Right renal pelvis (tissue), 4 donors: ENCODE data around the gene MYH7. TPM values are rescaled to one million over a fixed set of nuclear protein-coding genes. Genes with fewer than 3 reads are reported as not detected.
"Not testable (repeated sequence)": the region's sequence is repeated elsewhere in the genome, so short reads cannot be mapped to it uniquely, and the experiment has no call there.

Source experiments
- DNase-seq, 4 donors: peaks; one replicate each; pipeline ENCODE4 v3.0.0-alpha.2; 2013; ENCODE audit warnings: low read depth in 4 of 4, low spot score in 3 of 4, missing footprints in 1 of 4
- polyA plus RNA-seq, 4 donors: library from polyadenylated mRNA; unstranded; fragments of 120-200 nt; gene quantifications; one replicate each; pipeline ENCODE4 v1.2.1, GENCODE V29; 2013; ENCODE audit not compliant: insufficient read length in 4 of 4

The MYH7 gene
- polyA plus RNA-seq, 4 donors, result 0.19 to 0.32 (median 0.24) TPM

GRCh38 chr14:23431486-23431885 is 4.0 kb downstream of the MYH7 start:
- DNase-seq, result no peak

DNA sequence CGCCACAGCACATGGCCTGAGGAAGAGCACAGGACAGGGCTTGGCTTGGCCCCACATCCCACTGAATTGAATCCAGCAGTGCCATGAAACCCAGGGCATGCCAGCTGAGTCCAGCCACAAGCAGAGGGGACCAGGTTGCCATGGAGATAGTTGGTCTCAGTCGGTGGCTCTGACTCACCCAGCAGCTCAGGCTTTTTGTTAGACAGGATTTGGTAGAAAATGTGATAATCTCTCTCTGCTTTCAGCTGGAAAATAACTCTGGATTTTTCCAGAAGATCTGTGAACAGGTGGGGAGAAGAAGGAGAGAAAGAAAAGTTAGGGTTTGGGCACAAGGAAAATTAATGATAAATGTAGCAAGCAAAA is 4.8 kb downstream of the MYH7 start:
- peak in 1 of 4 donors; percentile 28 for DNase-seq

- no peak for DNase-seq
Observed at GRCh38 chr14:23430016-23430722, 5.3 kb downstream of the MYH7 start.

DNA sequence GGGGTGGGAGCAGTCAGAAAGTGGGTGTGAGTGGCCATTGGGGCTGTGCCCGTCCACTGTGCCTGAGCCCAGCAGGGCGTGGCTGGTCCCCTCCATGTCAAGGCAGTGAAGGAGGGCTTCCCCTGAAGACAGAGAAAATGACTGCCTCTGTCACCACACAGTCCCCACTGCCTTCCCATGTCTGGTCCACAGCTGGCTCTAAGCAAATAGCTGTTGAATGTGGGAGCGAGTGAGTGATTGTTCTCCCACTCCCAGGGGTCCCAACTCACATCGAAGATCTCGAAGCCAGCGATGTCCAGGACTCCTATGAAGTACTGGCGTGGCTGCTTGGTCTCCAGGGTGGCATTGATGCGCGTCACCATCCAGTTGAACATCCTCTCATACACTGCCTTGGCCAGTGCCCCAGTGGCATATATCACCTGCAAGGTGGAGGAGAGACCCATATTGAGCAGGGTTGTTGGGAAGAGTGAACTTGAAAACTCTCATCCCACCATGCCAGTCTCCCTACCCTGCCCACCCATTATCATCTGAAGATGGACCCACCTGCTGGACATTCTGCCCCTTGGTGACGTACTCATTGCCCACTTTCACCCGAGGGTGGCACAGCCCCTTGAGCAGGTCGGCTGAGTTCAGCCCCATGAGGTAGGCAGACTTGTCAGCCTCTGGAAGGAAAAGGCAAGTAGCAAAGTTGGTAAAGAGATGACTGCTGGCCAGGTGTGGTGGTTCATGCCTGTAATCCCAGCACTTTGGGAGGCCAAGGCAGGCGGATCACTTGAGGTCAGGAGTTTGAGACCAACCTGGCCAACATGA is 6.6 kb downstream of the MYH7 start:
- no peak for DNase-seq

DNA sequence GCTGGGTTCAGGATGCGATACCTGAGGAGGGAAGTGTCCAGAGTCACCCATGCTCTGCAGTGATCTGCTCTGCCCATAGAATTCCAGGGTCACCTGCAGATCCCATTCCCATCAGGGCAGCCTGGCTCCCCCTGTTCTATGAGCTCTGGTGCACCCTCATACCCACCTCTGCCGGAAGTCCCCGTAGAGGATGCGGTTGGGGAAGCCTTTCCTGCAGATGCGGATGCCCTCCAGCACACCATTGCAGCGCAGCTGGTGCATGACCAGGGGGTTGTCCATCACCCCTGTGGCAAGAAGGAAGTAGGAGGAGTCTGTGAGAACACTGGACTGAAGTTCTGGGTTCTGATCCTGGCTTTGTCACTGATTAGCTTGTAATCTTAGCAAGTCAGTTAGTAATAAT is 9.7 kb downstream of the MYH7 start:
- not testable (repeated sequence) for DNase-seq

GRCh38 chr14:23425169-23425568 is 10.3 kb downstream of the MYH7 start:
- DNase-seq, result no peak

- DNase-seq, result no peak
Observed at GRCh38 chr14:23423657-23424056, 11.8 kb downstream of the MYH7 start.

DNA sequence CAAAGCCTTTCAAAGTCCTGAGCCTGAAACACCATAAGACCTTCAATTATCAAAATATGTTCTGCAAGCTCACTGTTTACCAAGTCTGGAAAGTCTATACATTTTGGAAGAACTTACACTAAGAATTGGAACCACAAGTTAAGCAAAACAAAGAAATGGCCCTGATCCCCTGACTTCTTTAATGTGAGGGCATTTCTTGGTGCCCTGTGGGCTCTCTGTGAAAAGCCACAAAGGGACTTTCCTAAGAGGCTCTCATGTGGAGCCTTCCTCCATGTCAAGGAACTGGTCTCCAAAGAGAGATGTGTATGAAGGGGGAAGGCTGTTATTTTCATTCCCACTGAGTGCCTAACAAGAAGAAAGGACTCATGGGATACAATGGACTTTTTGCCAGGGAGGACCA is 13.9 kb downstream of the MYH7 start:
- no peak for DNase-seq

DNA sequence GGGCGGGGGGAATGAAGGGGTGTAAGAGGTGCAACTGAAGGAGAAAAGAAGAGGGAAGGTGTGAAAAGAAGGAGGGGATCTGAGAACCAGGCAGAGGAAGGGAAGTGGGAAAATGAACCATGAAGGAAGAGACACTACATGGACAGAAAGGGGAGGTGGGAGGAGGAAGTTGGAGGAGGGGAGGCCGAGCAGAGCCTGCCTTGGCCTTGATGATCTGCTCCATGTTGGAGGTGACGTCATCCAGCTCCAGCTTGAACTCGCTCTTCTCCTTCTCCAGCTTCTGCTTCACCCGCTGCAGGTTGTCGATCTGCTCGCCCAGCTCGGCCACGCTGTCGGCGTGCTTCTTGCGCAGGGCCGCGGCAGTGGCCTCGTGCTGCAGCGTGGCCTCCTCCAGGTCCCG is 15.8 kb downstream of the MYH7 start:
- not testable (repeated sequence) for DNase-seq

DNA sequence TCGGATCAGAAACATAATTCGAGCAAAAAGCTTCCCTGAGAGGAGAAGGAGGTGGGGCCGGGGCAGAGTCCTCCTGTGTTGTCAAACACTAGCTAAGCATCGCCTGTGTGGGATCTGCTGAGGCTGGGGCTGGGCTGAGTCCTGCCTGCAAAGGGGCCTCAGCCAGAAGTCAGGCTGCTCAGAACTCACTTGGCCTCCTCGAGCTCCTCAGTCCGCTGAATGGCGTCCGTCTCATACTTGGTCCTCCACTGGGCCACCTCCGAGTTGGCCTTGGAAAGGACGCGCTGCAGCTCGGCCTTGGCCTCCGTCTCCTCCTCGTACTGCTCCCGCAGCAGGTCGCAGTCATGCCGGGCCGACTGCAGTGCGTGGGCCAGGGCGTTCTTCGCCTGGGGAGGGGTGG is 17.4 kb downstream of the MYH7 start:
- no peak for DNase-seq

GRCh38 chr14:23417269-23417668 is 18.2 kb downstream of the MYH7 start:
- DNase-seq, result not testable (repeated sequence)

- DNase-seq, result no peak
Observed at GRCh38 chr14:23416801-23417200, 18.7 kb downstream of the MYH7 start.

- DNase-seq, result no peak
Observed at GRCh38 chr14:23415821-23416778, 19.4 kb downstream of the MYH7 start.

- no peak for DNase-seq
Observed at GRCh38 chr14:23414906-23415820, 20.3 kb downstream of the MYH7 start.

DNA sequence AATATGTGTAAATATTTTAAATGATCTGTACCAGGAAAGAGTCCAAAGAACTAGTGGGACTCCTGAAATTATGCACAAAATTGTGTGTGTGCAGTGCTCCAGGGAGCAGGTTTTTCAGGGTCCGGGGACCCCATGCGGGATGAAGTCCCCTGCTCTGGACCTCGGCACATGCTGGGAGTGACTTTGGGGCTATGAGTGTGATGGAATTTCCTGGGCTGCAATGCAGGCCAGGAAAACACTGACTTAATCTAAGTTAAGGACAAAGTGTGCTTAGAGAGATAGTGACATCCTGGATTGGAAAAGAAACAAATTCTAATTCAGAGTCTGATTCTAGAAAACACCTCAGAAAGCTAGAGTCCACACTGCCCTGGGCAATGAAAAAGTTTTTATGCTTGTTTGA is 21.2 kb downstream of the MYH7 start:
- no peak for DNase-seq

DNA sequence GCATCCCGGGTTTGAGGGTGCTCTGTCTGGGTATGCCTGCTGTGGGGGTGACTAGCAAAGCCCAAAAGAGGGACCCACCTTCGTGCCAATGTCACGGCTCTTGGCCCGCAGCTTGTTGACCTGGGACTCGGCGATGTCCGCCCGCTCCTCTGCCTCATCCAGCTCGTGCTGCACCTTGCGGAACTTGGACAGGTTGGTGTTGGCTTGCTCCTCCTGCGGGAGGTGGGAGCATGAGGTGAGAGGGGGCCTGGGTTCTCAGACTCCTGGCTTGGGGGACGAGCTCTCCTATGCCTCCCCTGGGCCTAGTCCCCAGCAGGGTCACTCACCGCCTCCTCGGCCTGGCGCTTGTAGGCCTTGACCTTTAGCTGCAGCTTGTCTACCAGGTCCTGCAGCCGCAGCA is 21.8 kb downstream of the MYH7 start:
- no peak for DNase-seq

DNA sequence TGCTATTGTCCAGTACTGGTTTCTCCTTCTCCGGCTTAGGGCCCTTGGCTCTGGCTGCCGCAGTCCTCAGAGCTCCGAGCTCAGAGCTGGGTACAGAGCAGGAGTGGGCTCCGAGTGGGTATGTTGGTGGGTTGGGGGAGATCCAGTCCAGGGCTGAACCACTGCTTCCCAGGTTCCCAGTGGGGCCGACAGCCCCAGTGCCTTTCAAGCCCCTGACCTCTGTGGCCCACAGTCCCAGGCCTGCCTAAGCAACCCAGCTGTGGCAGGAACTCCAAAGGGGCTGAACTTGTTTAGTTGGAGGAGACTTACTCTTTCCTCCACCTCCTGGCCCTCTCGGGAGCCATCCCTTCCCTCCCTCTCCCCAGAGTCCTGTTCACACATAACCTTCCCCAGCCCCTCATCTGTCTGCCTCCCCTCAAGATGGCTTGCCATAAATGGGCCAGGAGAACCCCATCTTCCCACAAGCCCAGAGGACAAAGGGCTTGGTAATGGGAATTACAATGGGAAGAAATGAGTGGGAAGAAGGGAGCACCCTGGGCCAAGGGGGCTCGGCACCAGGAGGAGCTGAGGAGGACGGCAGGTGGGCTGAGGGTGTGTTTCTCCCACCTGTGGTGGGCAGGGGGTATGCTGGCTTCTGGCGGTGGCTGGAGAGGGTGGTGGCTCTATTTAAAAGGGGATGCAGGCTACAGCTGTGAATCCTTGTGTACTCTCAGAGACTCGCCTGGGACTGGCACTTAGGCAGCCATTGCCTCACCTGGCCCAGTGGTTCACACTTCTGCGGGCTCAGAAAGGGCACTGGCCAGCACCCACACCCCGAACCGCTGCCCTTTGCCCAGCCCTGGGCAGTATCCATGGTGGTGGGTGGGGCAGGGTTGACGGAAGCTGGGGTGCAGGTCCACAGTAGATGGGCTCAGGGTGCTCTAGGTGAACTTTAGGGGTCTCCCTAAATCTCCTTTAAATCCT is 23.6 kb downstream of the MYH7 start:
- DNase-seq, result no peak

DNA sequence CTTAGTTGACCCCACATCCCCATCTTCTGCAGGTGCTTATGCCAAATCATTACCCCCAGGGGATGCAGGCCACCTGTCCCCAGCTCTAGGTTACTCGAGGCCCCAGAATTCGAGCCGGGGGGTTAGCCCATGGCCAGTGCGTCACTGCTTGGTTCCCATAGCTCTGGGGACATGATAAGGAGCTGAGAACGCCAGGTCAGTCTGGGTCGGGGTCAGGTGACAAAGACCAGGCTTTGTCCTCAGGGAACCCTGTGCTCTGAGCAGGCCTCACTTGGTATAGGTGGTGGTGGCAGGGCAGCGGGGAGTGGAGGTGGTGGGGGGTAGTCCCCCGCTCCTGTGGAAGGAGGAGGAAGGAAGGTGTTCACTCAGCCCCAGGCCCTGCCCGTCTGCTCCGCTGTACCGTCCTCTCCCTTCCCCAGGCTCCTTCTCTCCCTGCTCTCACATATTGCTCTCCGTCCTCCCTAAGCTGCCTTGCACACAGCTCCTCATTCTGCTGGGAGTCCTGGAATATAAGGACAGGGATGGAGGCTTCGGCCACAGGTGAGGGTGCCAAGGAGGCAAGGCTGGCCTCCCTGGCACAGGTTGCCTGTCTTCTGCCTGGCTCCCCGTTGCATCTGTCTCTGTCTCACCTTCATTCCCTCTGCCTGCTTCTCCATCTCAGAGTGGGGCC is 25.4 kb downstream of the MYH7 start:
- DNase-seq, result no peak
